Panc1 (cell line): ENCODE results near the gene CACNA1D. TPM values are rescaled to one million over a fixed set of nuclear protein-coding genes. Genes with fewer than 3 reads are reported as not detected.

Experiments
- ATAC-seq: fragments of 200-7000 bp; cut with Tn5 transposase; 2 replicates; pipeline ENCODE4 v1.9.1; 2020; ENCODE audit warnings: mild to moderate bottlenecking, moderate library complexity
- BruUV-seq: library from RNA; stranded (reverse); fragments of 400-500 nt; replicated peaks from 2 replicates; lab custom pipeline; 2021; lab: Mats Ljungman, UMichigan
- CTCF ChIA-PET: fragments of 300-600 bp; sonication (Branson Sonifier 250); formaldehyde crosslinking; loops from one replicate; lab custom pipeline; 2022; ENCODE audit warnings: antibody characterized with exemption; lab: Charles Lee
- POLR2A ChIA-PET: fragments of 300-600 bp; sonication (Branson Sonifier 250); formaldehyde crosslinking; loops from one replicate; lab custom pipeline; 2022; ENCODE audit warnings: antibody characterized with exemption; lab: Charles Lee
- DNase-seq: peaks from one replicate; pipeline ENCODE4 v3.0.0-alpha.2; 2010; ENCODE audit warnings: low read depth, low spot score
- H3K27ac ChIP-seq: 2 replicates; pipeline ENCODE4 v1.5.1; 2011; ENCODE audit warnings: mild to moderate bottlenecking, low read length, inconsistent platforms
- H3K27me3 ChIP-seq: fragments of 200-500 bp; sonication (Bioruptor generic); 2 replicates; pipeline ENCODE4 v1.6.0; 2014; ENCODE audit warnings: low read length, inconsistent platforms; ENCODE audit not compliant: control insufficient read depth, insufficient read depth
- H3K36me3 ChIP-seq: fragments of 200-500 bp; sonication (Bioruptor generic); 2 replicates; pipeline ENCODE4 v1.5.1; 2014; ENCODE audit warnings: inconsistent platforms, mild to moderate bottlenecking, low read length, moderate library complexity; ENCODE audit not compliant: control insufficient read depth, insufficient read depth
- H3K4me1 ChIP-seq: 2 replicates; pipeline ENCODE4 v1.5.1; 2011; ENCODE audit warnings: inconsistent platforms, mild to moderate bottlenecking, low read length, moderate library complexity; ENCODE audit not compliant: control insufficient read depth, insufficient read depth
- H3K4me3 ChIP-seq, 2 experiments: 2 replicates each; pipeline ENCODE4 v1.5.1; 2011 to 2012; ENCODE audit warnings: low read depth in 2 of 2, low read length in 2 of 2, mild to moderate bottlenecking in 2 of 2, inconsistent platforms in 1 of 2, moderate library complexity in 1 of 2
- H3K9me3 ChIP-seq: fragments of 200-500 bp; sonication (Bioruptor generic); 2 replicates; pipeline ENCODE4 v1.5.1; 2014; ENCODE audit warnings: low read depth, mild to moderate bottlenecking, inconsistent platforms, low read length, moderate library complexity; ENCODE audit not compliant: control insufficient read depth, insufficient read depth
- POLR2AphosphoS5 ChIP-seq: IDR thresholded peaks from 2 replicates; pipeline ENCODE4 v1.6.1; 2012; ENCODE audit warnings: mild to moderate bottlenecking, low read depth, low read length, moderate library complexity
- SIN3A ChIP-seq: IDR thresholded peaks from 2 replicates; pipeline ENCODE4 v1.6.1; 2012; ENCODE audit warnings: low read depth, mild to moderate bottlenecking, low read length, moderate library complexity, borderline replicate concordance; ENCODE audit not compliant: insufficient read depth
- TCF7L2 ChIP-seq: IDR thresholded peaks from 2 replicates; pipeline ENCODE4 v1.6.1; 2011; ENCODE audit warnings: mild to moderate bottlenecking, low read depth, low read length, inconsistent platforms
- in situ Hi-C: cut with HindIII; loops from 2 replicates; pipeline ENCODE4 v1.10.0; 2016; ENCODE audit warnings: low sequenced_read_pairs, low pct_unique_long_range_greater_than_20kb
- intact Hi-C: fragments of 100-400 bp; cut with micrococcal nuclease; formaldehyde crosslinking; loops from one replicate; pipeline ENCODE4 v1.10.0; 2022; ENCODE audit not compliant: unreplicated experiment
- total RNA-seq: library from RNA; stranded (reverse); gene quantifications from one replicate; pipeline ENCODE4 v1.2.1, GENCODE V29; 2021; ENCODE audit not compliant: unreplicated experiment
- TF ChIP-seq, protein P1 (sequence below): fragments of 450-650 bp; IDR thresholded peaks from 2 replicates; pipeline ENCODE4 v1.5.1; 2017; ENCODE audit warnings: mild to moderate bottlenecking
- TF ChIP-seq, protein P2 (sequence below), 2 experiments: IDR thresholded peaks; 2 replicates each; pipeline ENCODE4 v1.6.1; 2011 to 2012; ENCODE audit warnings: low read depth in 2 of 2, control low read depth in 1 of 2, low read length in 1 of 2, mild to moderate bottlenecking in 1 of 2, moderate library complexity in 1 of 2; ENCODE audit not compliant: insufficient read depth in 1 of 2

CACNA1D gene
- total RNA-seq, 1 experiment from 2014 or later = 23.0 TPM

DNA sequence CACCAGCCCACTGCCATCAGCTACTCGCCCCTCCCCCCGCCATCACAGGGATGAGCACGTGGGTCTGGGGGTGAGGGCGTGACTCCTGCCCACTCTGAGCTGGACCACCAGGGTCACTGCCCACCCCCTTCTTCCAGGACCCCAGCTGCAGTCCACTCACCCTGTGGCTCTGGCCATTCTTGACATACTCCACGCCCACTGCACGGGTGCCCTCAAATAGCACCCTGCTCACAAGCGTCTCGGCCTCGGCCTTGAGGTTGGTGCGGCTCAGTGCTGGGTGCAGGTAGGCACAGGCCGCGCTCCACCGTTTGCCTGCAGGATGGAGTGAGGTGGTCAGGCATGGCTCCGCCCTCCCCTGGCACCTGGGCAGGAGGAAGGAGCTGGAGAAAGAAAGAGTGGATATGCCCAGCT is 327.9 kb downstream of the CACNA1D start:
- in situ Hi-C loops = no loop called here
- ChIA-PET CTCF (no interaction called here), POLR2A (no interaction called here)
- Histone ChIP-seq H3K27me3 (no peaks in the 10 kb centered on the region), H3K36me3 (peaks cover 2% of the 10 kb centered on the region; the same call in 1 of the 2 replicates), H3K9me3 (no peaks in the 10 kb centered on the region), H3K27ac (no peak overlapping the region), H3K4me1 (no peaks in the 10 kb centered on the region), H3K4me3 (no peak overlapping the region)
- TF ChIP-seq, protein P1, sequence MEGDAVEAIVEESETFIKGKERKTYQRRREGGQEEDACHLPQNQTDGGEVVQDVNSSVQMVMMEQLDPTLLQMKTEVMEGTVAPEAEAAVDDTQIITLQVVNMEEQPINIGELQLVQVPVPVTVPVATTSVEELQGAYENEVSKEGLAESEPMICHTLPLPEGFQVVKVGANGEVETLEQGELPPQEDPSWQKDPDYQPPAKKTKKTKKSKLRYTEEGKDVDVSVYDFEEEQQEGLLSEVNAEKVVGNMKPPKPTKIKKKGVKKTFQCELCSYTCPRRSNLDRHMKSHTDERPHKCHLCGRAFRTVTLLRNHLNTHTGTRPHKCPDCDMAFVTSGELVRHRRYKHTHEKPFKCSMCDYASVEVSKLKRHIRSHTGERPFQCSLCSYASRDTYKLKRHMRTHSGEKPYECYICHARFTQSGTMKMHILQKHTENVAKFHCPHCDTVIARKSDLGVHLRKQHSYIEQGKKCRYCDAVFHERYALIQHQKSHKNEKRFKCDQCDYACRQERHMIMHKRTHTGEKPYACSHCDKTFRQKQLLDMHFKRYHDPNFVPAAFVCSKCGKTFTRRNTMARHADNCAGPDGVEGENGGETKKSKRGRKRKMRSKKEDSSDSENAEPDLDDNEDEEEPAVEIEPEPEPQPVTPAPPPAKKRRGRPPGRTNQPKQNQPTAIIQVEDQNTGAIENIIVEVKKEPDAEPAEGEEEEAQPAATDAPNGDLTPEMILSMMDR = no peak
- BruUV-seq = no TSS peak
- ATAC-seq (no peak), DNase-seq (no peak)
- intact Hi-C loops = no loop called here

DNA sequence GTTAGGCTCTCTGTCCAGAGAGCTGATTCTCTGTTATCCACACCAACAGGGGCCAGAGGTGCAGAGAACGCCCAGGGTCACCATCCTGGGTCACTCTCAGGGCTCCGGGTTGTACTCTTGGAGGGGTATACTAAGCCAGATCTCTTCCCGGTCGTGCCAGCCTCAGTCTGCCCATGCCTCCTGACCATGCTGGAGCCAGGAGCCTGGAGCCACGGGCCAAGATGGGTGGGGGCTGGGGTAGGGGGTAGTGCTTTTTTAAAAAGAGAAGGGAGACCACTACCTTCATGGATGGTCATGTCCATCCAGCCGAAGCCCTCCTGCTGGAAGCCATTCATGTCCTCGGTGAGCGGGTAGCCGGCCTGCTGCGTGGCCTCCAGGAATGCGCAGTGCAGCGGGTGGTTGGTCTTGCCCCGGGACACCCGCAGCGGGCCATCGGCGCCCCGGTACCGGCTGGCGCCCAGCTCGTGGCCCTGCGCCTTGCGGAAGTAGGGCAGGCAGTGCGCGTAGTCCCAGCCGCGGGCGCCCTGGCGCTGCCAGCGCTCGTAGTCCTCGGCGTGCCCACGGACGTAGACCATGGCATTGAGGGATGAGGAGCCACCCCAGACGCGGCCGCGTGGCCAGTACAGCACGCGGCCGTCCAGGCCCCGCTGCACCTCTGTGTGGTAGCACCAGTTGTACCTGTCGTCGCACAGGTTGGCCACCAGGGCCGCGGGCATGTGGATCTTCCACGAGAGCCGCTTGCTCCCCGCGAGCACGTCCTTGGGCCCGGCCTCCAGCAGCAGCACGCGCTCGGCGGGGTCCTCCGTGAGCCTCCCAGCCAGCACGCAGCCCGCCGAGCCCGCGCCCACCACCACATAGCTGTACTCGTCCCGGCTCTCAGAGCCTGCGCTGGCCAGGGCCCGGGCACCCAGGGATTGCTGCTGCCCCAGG is 328.9 kb downstream of the CACNA1D start:
- TF ChIP-seq TCF7L2 (no peak), POLR2AphosphoS5 (no peak), SIN3A (no peak)
- TF ChIP-seq, protein P1 = no peak
- TF ChIP-seq, protein P2, sequence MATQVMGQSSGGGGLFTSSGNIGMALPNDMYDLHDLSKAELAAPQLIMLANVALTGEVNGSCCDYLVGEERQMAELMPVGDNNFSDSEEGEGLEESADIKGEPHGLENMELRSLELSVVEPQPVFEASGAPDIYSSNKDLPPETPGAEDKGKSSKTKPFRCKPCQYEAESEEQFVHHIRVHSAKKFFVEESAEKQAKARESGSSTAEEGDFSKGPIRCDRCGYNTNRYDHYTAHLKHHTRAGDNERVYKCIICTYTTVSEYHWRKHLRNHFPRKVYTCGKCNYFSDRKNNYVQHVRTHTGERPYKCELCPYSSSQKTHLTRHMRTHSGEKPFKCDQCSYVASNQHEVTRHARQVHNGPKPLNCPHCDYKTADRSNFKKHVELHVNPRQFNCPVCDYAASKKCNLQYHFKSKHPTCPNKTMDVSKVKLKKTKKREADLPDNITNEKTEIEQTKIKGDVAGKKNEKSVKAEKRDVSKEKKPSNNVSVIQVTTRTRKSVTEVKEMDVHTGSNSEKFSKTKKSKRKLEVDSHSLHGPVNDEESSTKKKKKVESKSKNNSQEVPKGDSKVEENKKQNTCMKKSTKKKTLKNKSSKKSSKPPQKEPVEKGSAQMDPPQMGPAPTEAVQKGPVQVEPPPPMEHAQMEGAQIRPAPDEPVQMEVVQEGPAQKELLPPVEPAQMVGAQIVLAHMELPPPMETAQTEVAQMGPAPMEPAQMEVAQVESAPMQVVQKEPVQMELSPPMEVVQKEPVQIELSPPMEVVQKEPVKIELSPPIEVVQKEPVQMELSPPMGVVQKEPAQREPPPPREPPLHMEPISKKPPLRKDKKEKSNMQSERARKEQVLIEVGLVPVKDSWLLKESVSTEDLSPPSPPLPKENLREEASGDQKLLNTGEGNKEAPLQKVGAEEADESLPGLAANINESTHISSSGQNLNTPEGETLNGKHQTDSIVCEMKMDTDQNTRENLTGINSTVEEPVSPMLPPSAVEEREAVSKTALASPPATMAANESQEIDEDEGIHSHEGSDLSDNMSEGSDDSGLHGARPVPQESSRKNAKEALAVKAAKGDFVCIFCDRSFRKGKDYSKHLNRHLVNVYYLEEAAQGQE (IDR thresholded peaks at IDR 0.05; ENCODE audit: insufficient read depth in 1 of 2, low read depth in 2 of 2, low read length in 1 of 2) = no peak
- in situ Hi-C loops (no loop called here), intact Hi-C loops (no loop called here)
- Histone ChIP-seq H3K36me3 (peaks cover 2% of the 10 kb centered on the region; the same call in 1 of the 2 replicates), H3K9me3 (no peaks in the 10 kb centered on the region), H3K27ac (no peak overlapping the region), H3K4me3 (no peak overlapping the region), H3K4me1 (no peaks in the 10 kb centered on the region), H3K27me3 (no peaks in the 10 kb centered on the region)
- CTCF ChIA-PET = no interaction called here
- ATAC-seq (no peak; the same call in 1 of the 2 replicates), DNase-seq (no peak)
- BruUV-seq = no TSS peak
- POLR2A ChIA-PET = no interaction called here
